DMS153 treated with DMSO at 0.1 percent for 48 hours (cell line): ENCODE results near the gene DNM3.

Source experiments
- DNase-seq: peaks from one replicate; lab custom pipeline; 2025; ENCODE audit not compliant: unreplicated experiment; lab: John Stamatoyannopoulos, UW

The DNM3 gene

GRCh38 chr1:171817511-171818265, 23.6 kb upstream of the DNM3 start:
- DNase-seq, result no peak

DNA sequence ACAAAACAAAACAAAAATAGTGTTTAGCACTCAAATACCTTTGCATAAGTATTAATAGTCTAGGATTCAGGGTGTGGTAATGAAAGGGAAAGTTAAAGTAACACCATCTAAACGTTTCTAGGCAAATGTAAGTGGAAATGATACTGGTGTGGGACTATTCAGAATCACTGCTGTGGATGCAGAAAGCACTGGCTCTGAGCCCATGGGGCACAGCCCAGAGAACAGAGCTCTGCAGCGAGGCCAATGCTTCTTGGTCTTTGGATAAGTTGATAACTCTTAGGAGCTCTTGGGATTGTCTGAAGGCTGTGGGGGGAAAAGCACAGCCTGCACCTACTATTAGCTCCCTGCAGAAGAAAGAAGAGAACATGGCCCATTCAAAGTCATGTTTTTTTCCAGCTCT, 21.4 kb upstream of the DNM3 start:
- no peak for DNase-seq

DNA sequence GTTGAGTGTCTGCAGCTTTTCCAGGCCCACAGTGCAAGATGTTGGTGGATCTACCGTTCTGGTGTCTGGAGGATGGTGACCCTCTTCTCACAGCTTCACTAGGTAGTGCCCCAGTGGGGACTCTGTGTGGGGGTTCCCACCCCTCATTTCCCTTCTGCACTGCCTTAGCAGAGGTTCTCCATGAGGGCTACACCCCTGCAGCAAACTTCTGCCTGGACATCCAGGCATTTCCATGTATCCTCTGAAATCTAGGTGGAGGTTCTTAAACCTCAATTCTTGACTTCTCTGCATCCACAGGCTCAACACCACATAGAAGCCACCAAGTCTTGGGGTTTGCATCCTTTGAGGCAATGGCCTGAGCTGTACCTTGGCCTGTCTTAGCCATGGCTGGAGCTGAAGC, 14.3 kb upstream of the DNM3 start:
- no peak for DNase-seq

GRCh38 chr1:171828794-171829193, 12.5 kb upstream of the DNM3 start:
- no peak for DNase-seq

DNA sequence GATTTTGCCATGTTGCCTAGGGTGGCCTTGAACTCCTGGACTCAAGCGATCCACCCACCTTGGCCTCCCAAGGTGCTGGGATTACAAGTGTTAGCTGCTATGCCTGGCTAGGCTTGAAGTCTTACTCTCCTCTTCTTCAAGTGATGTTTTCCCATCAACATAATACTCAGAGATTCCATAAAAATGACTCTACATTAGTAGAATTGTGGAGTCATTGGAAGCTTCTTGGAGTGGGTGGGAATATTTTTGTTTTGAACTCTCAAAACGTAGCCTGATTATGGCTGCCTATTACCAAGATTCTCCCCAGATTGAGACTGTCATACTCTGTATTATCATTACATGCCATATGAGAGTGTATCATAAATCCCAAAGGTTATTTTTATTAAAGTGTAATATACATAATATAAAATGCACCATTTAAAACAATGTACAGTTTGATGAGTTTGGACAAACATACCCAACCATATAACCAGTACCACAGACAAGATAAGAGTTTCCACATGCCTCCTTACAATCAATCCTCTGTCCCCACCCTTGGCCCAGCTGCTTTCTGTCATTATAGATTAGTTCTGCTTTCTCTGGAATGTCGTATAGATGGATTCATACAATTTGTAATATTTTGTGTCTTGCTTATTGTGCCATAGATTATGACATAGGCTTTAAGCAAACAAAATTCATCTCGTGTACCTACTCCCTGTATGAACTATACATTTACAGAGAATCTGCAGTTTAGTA, 8.0 kb upstream of the DNM3 start:
- DNase-seq, result no peak

DNA sequence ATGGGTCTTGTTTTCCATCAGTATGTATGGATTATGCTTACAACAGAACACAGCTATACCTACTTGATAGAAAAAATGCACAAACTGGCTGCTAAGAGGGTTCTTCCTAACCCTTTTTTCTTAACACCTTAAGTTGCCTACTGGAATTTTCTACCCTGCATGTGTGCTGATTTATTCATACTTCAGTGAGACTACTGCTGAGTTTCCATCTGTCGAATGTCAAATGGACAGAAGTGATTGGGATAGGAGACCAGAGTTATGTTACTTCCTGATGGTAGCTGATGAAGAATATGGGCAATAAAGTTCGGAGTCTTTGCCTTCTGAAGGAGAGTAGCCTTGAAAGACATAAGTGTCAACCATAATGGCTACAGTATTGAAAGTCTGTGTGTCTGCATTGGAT, 6.5 kb upstream of the DNM3 start:
- DNase-seq, result no peak

DNA sequence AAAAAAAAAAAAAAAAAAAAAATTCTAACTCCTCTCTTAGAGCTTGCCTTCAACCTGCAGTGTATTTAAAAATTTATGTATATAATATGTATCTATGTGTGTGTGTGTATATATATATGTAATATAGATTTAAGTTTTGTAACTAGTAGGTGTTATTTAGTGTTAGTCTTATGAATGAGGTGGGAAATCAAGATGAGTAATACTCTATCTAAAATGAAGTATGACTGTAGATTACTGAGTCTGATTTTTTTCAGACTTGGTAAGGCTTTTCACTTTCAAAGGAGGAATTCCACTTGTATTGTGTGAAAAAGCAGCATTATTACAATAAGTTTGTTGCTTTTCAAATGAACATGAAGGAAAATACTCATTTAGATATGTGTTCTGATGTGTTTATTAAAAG, 5.4 kb upstream of the DNM3 start:
- DNase-seq, result no peak

DNA sequence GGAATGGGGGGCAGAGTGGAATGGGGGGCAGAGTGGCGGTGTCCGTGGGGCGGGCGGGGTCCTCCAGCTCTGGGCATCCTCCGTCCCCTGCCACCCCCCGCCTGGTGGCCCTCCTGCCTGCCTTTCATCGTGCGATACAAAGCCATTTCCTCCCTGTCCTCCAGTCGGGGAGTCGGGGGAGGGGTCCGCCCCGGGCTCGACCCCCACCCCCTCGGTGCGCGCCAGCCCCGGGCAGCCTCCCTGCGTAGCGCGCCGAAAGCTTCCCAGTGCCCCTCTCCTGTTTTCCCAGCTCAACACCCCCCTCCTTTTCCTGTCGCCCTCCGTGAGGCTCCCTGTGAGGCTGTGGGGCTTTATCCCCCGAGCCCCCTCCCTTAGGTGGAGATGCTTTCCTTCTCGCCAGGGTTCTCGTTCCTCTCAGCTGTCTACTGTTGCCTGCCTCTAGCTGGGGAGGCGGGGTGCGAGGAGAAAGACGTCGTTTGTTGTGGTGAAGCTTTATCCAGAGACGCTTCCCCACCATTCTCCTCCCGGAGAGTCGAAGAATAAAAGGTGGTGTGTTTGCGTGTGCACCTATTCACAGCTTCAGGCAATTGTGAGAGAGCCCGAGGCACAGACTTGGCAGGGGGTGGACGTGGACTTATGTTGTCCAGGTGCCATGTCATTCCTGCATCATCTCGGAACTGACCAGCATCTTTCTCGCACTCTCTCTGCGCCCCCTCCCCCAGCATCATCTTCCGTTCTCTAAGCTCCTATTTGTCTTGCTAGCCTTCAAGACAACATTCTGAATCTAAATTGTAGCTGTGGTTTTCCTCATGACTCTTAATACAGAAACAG, 848 bp downstream of the DNM3 start:
- DNase-seq, result no peak

DNA sequence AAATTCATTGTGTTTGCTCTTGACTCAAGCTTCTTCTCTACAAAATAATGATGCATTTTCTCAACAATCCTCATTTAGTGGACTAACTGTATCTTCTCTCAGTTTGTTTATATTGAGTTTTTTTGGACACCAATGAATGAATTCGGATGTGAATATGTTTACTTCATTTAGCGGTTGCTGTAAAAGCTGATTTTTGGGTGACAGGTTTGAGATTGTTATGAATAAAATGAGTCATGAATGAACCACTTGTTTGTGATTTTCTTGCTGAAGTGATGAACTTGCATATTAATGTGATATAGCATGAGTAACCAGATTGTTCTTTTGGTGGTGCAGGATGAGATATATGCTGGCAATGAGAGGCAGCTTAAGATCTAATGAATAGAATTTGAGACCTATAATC, 3.1 kb downstream of the DNM3 start:
- DNase-seq, result no peak

DNA sequence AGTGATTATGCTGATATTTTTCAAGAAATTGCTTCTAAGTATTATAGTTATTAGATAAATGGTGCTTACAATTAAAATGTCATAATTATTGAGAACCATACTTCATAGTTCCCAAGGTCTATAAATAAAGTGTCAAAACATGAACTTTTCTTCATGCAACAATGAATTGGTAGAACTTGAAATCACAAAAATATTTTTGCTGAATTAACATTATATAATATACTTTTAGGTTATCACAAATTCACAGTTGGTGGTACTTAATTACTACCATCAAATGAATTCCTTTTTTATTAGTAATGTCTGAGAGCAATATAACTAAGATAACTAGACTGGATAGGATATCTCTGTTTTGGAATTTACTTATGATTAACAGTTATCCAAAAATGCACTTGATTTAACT, 4.7 kb downstream of the DNM3 start:
- no peak for DNase-seq

- no peak for DNase-seq
These were observed 8.1 kb downstream of the DNM3 start for GRCh38 chr1:171849245-171849898.

DNA sequence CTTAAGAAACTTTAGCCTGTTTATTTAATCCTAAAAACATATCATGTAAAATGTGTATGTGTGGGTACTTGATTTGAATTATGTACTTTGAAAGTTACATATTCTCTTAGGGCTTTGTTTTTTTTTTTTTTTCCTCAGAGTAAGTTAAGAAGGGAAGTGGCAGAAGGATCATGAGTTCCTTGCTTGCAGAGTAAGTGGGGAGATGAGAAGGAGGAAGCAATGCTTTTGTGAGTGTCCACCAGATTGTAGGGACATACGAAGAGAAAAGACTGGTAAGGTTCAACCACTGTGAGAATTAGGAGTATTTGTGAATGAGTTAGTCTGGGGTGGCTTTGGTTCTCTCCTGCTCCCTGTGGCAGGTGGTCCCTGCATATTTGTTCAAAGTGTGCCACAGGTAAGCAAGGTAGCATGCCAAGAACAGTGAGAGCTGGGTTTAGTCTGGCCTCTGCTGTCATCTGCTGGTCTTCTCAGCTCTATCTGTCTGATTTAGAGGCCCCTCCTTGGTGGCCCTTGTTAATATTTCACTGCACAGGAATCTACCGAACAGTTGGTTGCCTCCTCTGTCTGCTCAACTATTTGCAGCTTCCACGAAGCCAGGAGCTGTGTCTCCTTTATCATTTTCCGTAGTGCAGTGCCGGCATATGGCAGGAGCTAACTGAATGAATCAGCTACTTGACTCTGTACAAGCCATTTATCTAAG, 9.5 kb downstream of the DNM3 start:
- no peak for DNase-seq

DNA sequence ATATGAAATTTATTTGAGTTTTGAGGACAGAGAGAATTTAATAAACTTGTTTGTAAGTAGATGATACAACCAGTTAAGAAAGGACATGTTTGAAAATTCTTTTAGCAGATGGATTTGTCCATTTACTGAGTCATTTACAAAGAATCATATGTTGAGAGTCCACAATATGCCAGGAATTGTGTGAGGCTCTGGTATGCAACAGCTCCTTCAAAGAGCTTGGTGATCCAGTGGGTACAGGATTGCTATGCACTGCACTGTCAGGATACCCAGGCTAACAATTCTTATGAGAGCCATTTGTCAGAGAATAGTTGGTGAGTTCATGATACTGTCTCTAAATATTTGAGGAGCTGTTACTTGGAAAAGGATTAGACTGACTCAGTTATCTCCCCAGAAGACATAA, 11.0 kb downstream of the DNM3 start:
- no peak for DNase-seq

GRCh38 chr1:171855381-171855780, 14.1 kb downstream of the DNM3 start:
- DNase-seq, result no peak

DNA sequence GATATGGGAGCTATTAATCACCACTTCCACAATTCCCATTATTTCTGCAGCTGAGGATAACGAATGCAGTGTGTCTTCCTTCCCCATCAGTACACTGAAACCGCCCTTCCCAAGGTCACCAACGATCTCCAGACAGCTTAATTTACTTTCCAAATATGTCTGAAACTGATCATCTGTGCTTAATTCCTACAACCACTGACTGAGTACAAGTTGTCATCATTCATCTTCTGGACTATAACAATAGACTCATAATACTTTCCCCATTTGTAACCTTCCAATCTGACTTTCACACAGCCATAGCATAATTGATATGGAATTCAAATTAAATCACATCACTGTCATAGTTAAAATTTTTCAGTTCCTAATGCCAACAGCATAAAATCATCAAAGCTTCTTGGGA, 17.4 kb downstream of the DNM3 start:
- DNase-seq, result no peak

GRCh38 chr1:171860696-171861095, 19.4 kb downstream of the DNM3 start:
- DNase-seq, result no peak

DNA sequence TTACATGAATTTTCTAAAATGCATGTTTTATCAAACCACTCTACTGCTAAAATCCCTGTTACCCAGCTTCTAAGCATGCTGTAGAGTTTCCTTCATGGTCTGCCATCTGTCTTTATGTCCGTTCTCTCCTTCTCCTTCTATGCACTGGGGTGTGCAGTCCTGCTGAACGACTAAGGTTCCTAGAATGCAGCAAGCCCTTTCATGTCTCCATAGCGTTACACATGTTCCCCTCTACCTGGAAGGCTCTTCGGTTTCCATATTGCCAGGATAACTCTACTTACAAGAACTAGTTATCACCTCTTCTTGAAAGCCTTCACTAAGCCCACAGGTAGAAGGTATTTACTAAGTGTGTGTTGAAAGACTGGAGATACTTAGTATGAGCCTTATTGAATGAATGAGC, 22.2 kb downstream of the DNM3 start:
- DNase-seq, result no peak

GRCh38 chr1:171864308-171864707, 23.0 kb downstream of the DNM3 start:
- DNase-seq, result no peak

DNA sequence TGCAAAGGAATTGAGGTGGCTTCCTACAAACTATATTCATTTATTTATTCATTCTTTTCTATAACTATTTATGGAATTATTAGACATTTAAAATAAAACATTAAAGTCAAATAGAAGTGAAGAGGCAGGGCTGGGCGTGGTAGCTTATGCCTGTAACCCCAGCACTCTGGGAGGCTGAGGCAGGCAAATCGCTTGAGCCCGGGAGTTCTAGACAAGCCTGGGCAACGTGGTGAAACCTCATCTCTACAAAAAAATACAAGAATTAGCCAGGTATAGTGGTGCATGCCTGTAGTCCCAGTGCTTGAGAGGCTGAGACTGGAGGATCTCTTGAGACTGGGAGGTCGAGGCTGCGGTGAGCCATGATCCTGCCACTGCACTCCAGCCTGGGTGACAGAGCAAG, 23.8 kb downstream of the DNM3 start:
- no peak for DNase-seq

DNA sequence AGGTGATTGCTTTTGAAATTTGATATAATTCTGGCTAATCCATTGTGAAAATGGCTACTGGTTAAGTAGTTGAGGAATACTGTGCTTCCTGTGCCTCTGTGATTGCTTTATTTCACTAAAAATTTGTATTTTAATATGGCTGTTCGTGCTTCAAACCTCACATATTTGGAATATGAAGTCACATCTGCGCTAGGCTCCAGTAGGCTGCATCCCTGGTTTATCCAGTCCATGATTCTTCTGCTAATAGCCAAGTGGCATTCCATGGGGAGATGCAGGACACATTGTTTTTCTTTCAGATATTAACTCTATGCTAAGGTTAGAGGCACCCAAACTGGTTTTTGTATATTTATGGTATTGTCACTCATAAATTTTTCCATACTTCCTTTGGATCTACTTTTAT, 25.9 kb downstream of the DNM3 start:
- DNase-seq, result no peak
